Measurements from ENCODE around the gene CHMP3.
"Not testable (repeated sequence)": the region's sequence is repeated elsewhere in the genome, so short reads cannot be mapped to it uniquely, and the experiment has no call there.

Gene CHMP3

DNA sequence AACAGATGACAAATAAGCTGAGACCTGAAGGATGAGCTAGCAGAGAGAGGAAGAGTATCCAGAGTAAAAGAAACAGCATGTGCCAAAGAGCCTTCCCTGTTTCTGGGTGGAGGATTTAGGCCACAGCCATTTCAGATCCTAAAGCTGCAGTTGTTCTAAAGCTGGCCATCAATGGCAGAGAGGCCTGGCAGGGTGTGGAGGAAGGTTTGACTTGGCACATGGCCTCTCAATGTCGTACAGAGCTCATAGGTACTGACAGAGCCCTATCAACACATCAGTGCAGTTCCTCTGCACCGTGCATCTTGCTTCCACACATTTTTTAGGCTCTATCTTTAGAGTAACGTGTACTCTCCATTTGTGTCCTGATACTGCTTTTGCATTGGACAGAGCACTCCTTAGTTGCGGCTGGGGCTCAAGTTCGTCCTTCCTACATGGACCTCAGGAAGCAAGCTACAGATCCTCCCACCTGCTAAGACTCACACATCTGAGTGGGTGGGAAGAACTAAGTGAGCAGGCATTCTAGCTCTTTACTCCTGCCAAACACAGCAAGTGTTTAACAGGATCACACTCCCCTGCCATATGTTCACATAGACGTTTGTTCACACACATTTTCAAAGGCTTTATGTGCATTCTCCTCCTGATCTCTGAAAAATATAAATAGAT lies 3.0 kb upstream of the CHMP3 start:
- TF ChIP-seq, protein P1, sequence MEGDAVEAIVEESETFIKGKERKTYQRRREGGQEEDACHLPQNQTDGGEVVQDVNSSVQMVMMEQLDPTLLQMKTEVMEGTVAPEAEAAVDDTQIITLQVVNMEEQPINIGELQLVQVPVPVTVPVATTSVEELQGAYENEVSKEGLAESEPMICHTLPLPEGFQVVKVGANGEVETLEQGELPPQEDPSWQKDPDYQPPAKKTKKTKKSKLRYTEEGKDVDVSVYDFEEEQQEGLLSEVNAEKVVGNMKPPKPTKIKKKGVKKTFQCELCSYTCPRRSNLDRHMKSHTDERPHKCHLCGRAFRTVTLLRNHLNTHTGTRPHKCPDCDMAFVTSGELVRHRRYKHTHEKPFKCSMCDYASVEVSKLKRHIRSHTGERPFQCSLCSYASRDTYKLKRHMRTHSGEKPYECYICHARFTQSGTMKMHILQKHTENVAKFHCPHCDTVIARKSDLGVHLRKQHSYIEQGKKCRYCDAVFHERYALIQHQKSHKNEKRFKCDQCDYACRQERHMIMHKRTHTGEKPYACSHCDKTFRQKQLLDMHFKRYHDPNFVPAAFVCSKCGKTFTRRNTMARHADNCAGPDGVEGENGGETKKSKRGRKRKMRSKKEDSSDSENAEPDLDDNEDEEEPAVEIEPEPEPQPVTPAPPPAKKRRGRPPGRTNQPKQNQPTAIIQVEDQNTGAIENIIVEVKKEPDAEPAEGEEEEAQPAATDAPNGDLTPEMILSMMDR (IDR thresholded peaks at IDR 0.05; ENCODE audit: low read depth, low read length) = no peak
- H3K4me3 ChIP-seq (ENCODE audit: low read depth, low read length) = no peak overlapping the region

DNA sequence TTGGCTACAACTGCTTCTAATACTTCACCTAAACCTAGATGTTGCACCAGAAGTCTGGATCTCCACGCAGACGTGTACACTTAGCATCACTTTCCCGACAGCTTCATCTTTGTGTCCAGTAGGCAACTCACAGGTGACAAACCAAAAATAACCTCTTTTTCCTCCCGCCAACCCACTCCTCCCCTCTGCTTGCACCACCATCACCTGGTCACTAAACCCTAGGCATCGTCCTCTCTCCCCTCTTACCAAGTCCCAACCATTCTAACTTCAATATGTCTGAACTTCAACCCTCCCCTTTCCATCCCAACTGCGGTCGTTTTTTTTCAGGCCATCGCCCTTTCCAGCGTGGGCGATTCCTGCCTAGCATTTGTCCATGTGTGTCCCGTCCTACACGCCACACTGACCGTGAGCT lies 413 bp upstream of the CHMP3 start:
- H3K4me3 ChIP-seq (ENCODE audit: low read depth, low read length) = peak overlapping the region; percentile 88
- TF ChIP-seq, protein P1 (IDR thresholded peaks at IDR 0.05; ENCODE audit: low read depth, low read length) = no peak

DNA sequence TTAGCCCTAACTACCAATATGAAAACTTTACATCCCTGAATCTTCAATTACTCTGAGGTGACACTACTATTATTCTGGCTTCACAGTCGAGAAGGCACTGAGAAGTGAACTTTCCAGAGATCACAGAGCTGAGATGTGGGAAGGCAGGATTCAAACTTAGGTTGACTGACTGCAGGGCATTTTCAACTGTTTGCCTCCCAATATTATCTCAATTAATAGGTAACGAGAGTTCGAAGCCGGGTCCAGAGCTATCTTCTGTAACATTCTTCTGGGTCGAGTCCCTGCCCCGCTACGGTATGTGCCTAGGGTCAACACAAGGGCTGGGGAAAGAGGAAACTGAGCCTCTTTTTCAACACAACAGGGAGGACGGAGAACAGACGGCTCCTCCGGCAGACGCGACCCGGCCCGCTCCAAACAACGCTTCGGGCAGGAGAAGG lies 740 bp downstream of the CHMP3 start:
- peak overlapping the region; percentile 88 for H3K4me3 ChIP-seq (ENCODE audit: low read depth, low read length)
- TF ChIP-seq, protein P1 (IDR thresholded peaks at IDR 0.05; ENCODE audit: low read depth, low read length) = no peak

DNA sequence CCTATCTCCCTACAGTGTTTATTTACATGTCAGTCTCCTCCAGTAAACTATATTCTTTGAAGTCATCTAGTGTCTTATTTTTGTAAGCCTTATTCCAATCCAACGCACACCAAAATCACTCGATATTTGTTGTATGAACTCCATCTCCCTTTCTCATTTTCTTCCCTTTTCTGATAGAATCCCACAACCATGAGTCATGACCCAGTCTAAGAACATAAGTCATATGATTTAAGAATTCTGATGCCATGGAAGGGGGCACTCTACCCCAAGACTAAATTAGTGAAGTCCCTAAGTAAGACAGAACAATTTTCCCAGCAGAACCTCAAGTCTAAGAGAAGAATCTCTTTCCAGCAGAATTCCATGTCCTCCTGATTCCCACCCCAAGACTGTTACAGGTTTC lies 5.4 kb downstream of the CHMP3 start:
- no peak overlapping the region for H3K4me3 ChIP-seq (ENCODE audit: low read depth, low read length)
- TF ChIP-seq, protein P1 (IDR thresholded peaks at IDR 0.05; ENCODE audit: low read depth, low read length) = no peak

DNA sequence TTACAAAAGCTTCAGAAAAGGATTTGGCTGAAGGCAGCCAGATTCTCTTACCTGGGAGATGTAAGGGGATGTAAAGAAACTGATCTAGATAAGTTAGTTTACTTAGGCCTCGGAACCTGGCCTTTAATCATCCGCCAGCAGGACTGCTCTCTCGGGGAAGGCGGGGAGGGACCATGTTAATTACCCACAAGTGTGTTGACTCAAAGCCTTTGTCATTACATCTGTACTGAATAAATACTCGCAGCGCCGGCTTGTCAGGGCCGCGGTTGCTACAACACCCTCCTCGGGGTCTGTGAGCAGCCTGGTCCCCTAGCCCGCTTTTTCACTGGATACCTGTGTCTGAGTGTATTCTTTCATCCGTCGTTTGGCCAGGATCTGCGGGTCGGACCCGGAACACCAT lies 6.7 kb downstream of the CHMP3 start:
- no peak overlapping the region for H3K4me3 ChIP-seq (ENCODE audit: low read depth, low read length)
- TF ChIP-seq, protein P1 (IDR thresholded peaks at IDR 0.05; ENCODE audit: low read depth, low read length) = no peak

DNA sequence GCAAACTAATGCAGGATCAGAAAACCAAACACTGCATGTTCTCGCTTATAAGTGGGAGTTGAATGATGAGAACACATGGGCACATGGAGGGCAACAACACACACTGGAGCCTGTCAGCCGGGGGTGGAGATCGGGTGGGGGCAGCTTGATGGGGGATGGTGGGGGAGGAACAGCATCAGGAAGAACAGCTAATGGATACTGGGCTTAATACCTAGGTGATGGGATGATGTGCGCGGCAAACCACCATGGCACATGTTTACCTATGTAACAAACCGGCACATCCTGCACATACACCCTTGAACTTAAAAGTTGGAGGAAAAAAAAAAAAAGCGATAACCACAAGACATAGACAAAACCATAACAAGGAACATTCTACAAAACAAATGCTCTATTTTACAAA lies 10.4 kb downstream of the CHMP3 start:
- H3K4me3 ChIP-seq (ENCODE audit: low read depth, low read length) = no peak overlapping the region
- TF ChIP-seq, protein P1 (IDR thresholded peaks at IDR 0.05; ENCODE audit: low read depth, low read length) = no peak

DNA sequence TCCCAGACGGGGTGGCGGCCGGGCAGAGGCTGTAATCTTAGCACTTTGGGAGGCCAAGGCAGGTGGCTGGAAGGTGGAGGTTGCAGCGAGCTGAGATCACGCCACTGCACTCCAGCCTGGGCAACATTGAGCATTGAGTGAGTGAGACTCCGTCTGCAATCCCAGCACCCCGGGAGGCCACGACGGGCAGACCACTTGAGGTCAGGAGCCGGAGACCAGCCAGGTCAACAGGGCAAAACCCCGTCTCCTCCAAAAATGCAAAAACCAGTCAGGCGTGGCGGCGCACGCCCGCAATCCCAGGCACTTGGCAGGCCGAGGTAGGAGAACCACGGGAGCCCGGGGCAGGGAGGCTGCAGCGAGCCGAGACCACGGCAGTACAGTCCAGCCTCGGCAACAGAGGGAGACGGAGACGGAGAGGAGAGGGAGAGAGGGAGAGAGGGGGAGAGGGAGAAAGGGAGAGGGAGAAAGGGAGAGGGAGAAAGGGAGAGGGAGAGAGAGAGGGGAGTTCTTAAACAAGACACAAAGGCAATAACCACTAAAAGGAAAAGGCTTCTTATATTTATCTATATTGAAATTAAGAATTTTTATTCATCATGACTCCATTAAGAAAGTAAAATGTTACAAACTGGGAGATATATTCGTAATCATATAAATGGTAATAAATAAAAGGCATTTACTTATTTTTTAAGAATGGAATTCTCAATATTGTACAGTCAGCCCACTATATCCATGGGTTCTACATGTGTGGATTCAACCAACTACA lies 13.1 kb downstream of the CHMP3 start:
- H3K4me3 ChIP-seq (ENCODE audit: low read depth, low read length) = not testable (repeated sequence)

DNA sequence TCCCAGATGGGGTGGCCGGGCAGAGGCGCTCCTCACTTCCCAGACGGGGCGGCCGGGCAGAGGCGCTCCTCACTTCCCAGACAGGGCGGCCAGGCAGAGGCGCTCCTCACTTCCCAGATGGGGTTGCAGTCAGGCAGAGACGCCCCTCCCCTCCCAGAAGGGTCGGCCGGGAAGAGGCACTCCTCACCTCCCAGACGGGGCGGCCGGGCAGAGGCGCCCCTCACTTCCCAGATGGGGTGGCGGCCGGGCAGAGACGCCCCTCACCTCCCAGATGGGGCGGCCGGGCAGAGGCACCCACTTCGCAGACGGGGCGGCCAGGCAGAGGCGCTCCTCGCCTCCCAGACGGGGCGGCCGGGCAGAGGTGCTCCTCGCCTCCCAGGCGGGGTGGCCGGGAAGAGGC lies 13.8 kb downstream of the CHMP3 start:
- not testable (repeated sequence) for H3K4me3 ChIP-seq (ENCODE audit: low read depth, low read length)

DNA sequence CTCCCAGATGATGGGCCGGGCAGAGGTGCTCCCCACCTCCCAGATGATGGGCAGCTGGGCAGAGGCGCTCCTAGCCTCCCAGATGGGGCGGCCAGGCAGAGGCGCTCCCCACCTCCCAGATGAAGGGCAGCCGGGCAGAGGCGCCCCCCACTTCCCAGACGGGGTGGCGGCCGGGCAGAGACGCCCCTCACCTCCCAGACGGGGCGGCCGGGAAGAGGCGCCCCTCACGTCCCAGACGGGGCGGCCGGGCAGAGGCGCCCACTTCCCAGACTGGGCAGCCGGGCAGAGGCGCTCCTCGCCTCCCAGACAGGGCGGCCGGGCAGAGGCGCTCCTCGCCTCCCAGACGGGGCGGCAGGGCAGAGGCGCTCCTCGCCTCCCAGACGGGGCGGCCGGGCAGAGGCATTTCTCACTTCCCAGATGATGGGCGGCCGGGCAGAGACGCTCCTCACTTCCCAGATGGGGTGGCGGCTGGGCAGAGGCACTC lies 14.3 kb downstream of the CHMP3 start:
- H3K4me3 ChIP-seq (ENCODE audit: low read depth, low read length) = not testable (repeated sequence)

DNA sequence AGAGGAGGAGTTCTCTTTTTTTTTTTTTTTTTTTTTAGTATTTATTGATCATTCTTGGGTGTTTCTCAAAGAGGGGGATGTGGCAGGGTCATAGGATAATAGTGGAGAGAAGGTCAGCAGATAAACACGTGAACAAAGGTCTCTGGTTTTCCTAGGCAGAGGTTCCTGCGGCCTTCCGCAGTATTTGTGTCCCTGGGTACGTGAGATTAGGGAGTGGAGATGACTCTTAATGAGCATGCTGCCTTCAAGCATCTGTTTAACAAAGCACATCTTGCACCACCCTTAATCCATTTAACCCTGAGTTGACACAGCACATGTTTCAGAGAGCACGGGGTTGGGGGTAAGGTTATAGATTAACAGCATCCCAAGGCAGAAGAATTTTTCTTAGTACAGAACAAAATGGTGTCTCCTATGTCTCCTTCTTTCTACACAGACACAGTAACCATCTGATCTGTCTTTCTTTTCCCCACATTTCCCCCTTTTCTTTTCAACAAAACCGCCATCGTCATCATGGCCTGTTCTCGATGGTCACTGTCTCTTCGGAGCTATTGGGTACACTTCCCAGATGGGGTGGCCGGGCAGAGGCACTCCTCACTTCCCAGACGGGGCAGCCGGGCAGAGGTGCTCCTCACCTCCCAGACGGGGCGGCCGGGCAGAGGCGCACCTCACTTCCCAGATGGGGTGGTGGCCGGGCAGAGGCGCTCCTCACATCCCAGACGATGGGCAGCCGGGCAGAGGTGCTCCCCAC lies 14.9 kb downstream of the CHMP3 start:
- not testable (repeated sequence) for H3K4me3 ChIP-seq (ENCODE audit: low read depth, low read length)

DNA sequence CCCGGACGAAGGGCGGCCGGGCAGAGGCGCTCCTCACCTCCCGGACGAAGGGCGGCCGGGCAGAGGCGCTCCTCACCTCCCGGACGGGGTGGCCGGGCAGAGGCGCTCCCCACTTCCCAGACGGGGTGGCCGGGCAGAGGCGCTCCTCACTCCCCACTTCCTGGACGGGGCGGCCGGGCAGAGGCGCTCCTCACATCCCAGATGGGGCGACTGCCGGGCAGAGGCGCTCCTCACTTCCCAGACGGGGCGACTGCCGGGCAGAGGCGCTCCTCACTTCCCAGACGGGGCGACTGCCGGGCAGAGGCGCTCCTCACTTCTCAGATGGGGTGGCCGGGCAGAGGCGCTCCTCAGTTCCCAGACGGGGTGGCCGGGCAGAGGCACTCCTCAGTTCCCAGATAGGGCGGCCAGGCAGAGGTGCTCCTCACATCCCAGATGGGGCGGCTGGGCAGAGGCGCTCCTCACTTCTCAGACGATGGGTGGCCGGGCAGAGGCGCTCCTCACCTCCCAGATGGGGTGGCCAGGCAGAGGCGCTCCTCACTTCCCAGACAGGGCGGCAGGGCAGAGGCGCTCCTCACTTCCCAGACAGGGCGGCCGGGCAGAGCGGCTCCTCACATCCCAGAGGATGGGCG lies 17.8 kb downstream of the CHMP3 start:
- not testable (repeated sequence) for H3K4me3 ChIP-seq (ENCODE audit: low read depth, low read length)

Data from WI38 (cell line).